Breast epithelium (tissue), 4 donors: ENCODE measurements around the gene CDH2. TPM values are rescaled to one million over a fixed set of nuclear protein-coding genes. Genes with fewer than 3 reads are reported as not detected.

Experiments
- DNase-seq, 2 donors: peaks; one replicate each; pipeline ENCODE4 v3.0.0-alpha.2; 2019; ENCODE audit warnings: low spot score in 2 of 2
- H3K27ac ChIP-seq, 2 donors: fragments of 200-600 bp; sonication (generic) in 1 of 2; one replicate each; pipeline ENCODE4 v1.5.1; 2016 to 2019; ENCODE audit warnings: mild to moderate bottlenecking in 1 of 2
- H3K27me3 ChIP-seq, 2 donors: fragments of 200-600 bp; sonication (generic) in 1 of 2; one replicate each; pipeline versions ENCODE4 v1.5.1 to v1.6.0; 2017 to 2019; ENCODE audit warnings: control low read depth in 1 of 2, mild to moderate bottlenecking in 1 of 2
- H3K36me3 ChIP-seq: fragments of 200-600 bp; one replicate; pipeline ENCODE4 v1.5.1; 2019
- H3K4me1 ChIP-seq, 2 donors: fragments of 200-600 bp; sonication (generic); one replicate each; pipeline ENCODE4 v1.5.1; 2016 to 2019; ENCODE audit warnings: control low read depth in 1 of 2
- H3K4me3 ChIP-seq, 3 donors: fragments of 200-600 bp; sonication (generic); 1 replicate in 2 of 3; 2 replicates in 1 of 3; pipeline ENCODE4 v1.5.1; 2016 to 2019; ENCODE audit warnings: mild to moderate bottlenecking in 3 of 3, moderate library complexity in 2 of 3
- H3K9me3 ChIP-seq, 2 donors: fragments of 200-600 bp; sonication (generic) in 1 of 2; one replicate each; pipeline ENCODE4 v1.5.1; 2016 to 2019; ENCODE audit warnings: control low read depth in 1 of 2
- POLR2A ChIP-seq: fragments of 450-650 bp; IDR thresholded peaks from one replicate; pipeline ENCODE4 v1.6.1; 2016; ENCODE audit warnings: antibody characterized with exemption, mild to moderate bottlenecking, moderate library complexity
- POLR2AphosphoS5 ChIP-seq, 3 donors: sonication (generic); formaldehyde crosslinking; IDR thresholded peaks; one replicate each; pipeline ENCODE4 v1.6.1; 2017; ENCODE audit warnings: antibody characterized with exemption in 3 of 3
- intact Hi-C: fragments of 100-400 bp; cut with DNase I; formaldehyde crosslinking; loops from one replicate; pipeline ENCODE4 v1.15.1; 2023; ENCODE audit warnings: low total_unique reads
- total RNA-seq, 3 donors: library from RNA; depleted of rRNA; stranded (reverse); fragments of >200 nt; gene quantifications; one replicate each; pipeline ENCODE4 v1.1.0, GENCODE V29; 2016
- TF ChIP-seq, protein P1 (sequence below), 3 donors: fragments of 450-650 bp; IDR thresholded peaks; one replicate each; pipeline ENCODE4 v1.5.1; 2016 to 2017; ENCODE audit warnings: antibody characterized with exemption in 3 of 3, mild to moderate bottlenecking in 3 of 3, moderate library complexity in 3 of 3

Gene CDH2
- total RNA-seq, 3 donors from 2014 or later, result 0.16 to 1.8 (median 0.33) TPM

DNA sequence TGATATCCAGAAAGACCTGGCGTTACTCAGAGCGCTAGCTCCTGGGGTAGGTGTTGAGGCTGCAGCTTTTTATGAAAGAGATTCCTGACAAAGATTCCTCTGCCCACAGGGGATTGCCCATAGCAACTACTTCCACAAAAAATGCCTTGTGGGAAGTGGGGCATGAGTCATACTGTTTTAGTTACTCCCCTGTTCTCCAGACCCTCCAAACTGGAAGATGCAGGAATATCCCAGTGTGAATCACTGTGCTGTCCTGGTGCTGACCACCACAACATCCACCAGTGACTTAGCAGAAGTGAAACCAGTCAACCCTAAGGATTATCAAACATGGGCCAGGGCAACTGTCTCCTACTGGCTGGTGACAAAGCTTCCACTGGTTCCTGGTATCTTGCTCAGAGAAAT lies 61.8 kb downstream of the CDH2 start:
- no peak for TF ChIP-seq POLR2AphosphoS5 (IDR thresholded peaks at IDR 0.05)
- TF ChIP-seq, protein P1, sequence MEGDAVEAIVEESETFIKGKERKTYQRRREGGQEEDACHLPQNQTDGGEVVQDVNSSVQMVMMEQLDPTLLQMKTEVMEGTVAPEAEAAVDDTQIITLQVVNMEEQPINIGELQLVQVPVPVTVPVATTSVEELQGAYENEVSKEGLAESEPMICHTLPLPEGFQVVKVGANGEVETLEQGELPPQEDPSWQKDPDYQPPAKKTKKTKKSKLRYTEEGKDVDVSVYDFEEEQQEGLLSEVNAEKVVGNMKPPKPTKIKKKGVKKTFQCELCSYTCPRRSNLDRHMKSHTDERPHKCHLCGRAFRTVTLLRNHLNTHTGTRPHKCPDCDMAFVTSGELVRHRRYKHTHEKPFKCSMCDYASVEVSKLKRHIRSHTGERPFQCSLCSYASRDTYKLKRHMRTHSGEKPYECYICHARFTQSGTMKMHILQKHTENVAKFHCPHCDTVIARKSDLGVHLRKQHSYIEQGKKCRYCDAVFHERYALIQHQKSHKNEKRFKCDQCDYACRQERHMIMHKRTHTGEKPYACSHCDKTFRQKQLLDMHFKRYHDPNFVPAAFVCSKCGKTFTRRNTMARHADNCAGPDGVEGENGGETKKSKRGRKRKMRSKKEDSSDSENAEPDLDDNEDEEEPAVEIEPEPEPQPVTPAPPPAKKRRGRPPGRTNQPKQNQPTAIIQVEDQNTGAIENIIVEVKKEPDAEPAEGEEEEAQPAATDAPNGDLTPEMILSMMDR (IDR thresholded peaks at IDR 0.05), result no peak
- TF ChIP-seq POLR2A, result no peak
- H3K36me3 ChIP-seq, result no peaks in the 10 kb centered on the region
- H3K4me3 ChIP-seq, result no peak overlapping the region
- no peaks in the 10 kb centered on the region for H3K9me3 ChIP-seq
- no peak overlapping the region for H3K27ac ChIP-seq
- intact Hi-C loops, result no loop called here
- no peak for DNase-seq
- H3K4me1 ChIP-seq, result no peaks in the 10 kb centered on the region
- no peaks in the 10 kb centered on the region for H3K27me3 ChIP-seq

DNA sequence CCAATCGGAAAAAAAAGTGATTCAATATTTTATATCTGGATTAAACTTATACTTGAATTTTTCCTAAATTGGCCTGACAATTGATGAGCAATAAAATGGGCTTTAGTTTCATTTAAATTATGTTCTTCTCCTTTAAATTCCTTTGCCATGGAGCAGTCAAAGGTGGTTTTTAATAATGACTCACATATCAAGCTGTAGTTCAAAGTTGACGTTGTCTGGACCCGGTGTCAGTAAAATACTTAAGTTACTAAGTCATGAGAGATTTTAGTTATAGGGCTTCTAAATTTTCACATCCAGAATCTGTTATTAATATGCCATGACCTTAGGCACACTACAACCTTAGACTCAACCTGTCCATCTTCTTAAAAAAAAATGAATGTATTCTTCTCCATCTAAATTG lies 62.5 kb downstream of the CDH2 start:
- no peak for TF ChIP-seq POLR2A
- TF ChIP-seq, protein P1 (IDR thresholded peaks at IDR 0.05), result no peak
- TF ChIP-seq POLR2AphosphoS5 (IDR thresholded peaks at IDR 0.05), result no peak
- Histone ChIP-seq H3K36me3 (no peaks in the 10 kb centered on the region), H3K4me3 (no peak overlapping the region), H3K4me1 (no peaks in the 10 kb centered on the region), H3K27ac (no peak overlapping the region), H3K27me3 (no peaks in the 10 kb centered on the region), H3K9me3 (no peaks in the 10 kb centered on the region)
- intact Hi-C loops, result no loop called here
- DNase-seq, result no peak

DNA sequence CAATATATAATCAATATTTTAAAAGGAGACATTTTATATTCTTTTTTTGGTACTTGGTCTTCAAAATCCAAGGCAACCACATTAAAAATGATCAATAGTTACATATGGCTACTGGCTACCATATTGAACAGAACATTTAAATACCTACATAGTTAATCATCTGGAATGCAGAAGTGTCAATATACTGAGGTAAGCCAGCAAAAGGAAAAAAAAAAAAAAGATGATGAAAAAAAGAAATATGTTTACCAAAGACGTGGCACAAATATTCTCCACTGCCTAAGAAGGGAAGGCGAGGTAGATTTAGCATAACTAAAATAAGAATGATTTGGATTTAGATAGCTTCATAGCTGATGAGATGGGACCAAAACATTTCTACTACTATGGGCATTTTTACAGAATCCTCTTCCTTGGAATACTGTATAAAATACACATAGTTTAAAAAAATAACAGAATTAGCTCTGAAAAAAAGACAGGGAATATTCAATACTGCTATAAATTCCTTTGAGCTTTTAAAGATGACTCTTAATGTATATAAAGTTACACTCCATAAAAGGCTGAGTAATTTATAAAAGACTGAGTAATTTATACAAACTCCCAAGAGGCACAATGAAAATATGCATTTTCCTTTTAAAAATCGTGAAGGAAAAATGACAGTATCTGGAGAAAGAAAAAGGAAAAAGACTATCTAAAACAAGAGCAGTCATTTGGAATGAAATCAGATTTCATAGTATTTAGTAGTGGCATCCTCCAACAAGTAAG lies 63.5 kb downstream of the CDH2 start:
- no peaks in the 10 kb centered on the region for H3K4me1 ChIP-seq
- intact Hi-C loops, result no loop called here
- H3K4me3 ChIP-seq, result no peak overlapping the region
- H3K27me3 ChIP-seq, result no peaks in the 10 kb centered on the region
- TF ChIP-seq POLR2AphosphoS5 (IDR thresholded peaks at IDR 0.05) (no peak), POLR2A (no peak)
- TF ChIP-seq, protein P1 (IDR thresholded peaks at IDR 0.05), result no peak
- H3K36me3 ChIP-seq, result no peaks in the 10 kb centered on the region
- H3K9me3 ChIP-seq, result no peaks in the 10 kb centered on the region
- no peak overlapping the region for H3K27ac ChIP-seq
- no peak for DNase-seq

DNA sequence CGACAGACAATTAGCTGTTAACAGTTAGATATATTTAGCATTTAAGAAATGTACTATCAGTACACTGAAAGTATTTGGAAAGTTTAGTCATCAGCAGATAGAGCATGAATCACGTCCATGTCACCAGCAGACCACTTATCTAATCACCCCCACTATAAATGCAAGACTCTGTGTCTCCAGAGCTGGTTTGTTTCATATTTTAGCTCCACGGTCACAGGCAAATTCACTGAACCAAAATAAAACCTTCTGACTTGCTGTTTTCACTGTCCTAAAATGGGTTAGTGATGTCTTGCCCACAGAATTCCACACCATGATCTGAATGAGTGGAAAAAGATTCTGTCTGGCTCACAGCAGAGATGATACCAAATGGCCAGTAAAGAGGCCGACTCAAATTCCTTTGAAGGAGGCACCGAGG lies 64.9 kb downstream of the CDH2 start:
- Histone ChIP-seq H3K9me3 (no peaks in the 10 kb centered on the region), H3K4me3 (no peak overlapping the region), H3K27ac (no peak overlapping the region), H3K4me1 (no peaks in the 10 kb centered on the region), H3K27me3 (no peaks in the 10 kb centered on the region), H3K36me3 (no peaks in the 10 kb centered on the region)
- TF ChIP-seq, protein P1 (IDR thresholded peaks at IDR 0.05), result no peak
- TF ChIP-seq POLR2A, result no peak
- no peak for TF ChIP-seq POLR2AphosphoS5 (IDR thresholded peaks at IDR 0.05)
- intact Hi-C loops, result no loop called here
- no peak for DNase-seq

DNA sequence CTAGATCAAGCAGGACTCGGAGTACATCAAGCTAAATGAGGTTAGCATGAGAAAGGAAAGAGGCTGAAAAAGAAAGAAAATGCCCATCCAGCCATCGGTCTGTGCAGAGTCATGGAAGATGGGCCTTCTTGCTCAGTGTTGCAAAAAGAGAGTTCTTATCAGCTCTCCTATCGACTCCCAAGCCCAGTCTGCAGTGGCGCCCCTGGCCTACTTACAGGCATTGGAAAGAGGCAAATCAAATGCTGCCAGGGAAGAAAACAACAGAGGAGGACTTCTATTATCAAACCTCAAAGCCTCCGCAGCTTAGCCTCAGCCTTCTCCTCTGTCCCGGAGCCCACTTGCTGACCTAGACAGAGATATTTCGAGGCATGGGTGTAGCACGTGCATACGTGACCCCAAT lies 66.0 kb downstream of the CDH2 start:
- H3K4me3 ChIP-seq, result no peak overlapping the region
- H3K27me3 ChIP-seq, result no peaks in the 10 kb centered on the region
- no peak for DNase-seq
- no peak for TF ChIP-seq POLR2A
- no peak for TF ChIP-seq POLR2AphosphoS5 (IDR thresholded peaks at IDR 0.05)
- TF ChIP-seq, protein P1 (IDR thresholded peaks at IDR 0.05), result no peak
- H3K9me3 ChIP-seq, result no peaks in the 10 kb centered on the region
- no peaks in the 10 kb centered on the region for H3K36me3 ChIP-seq
- intact Hi-C loops, result no loop called here
- no peak overlapping the region for H3K27ac ChIP-seq
- H3K4me1 ChIP-seq, result no peaks in the 10 kb centered on the region
